ENCODE results near the gene SLC13A3. TPM values are rescaled to one million over a fixed set of nuclear protein-coding genes. Genes with fewer than 3 reads are reported as not detected.

The SLC13A3 gene
- total RNA-seq, 1 donor from 2014 or later = 0.66 TPM

GRCh38 chr20:46592580-46593362 lies 58.5 kb downstream of the SLC13A3 start:
- FAIRE-seq (no peak), DNase-seq (ENCODE audit: low read depth) (no peak)
- Mint-ChIP-seq H3K36me3 (ENCODE audit: low read depth, unreplicated experiment) (no peaks in the 10 kb centered on the region), H3K27ac (ENCODE audit: unreplicated experiment) (no peak overlapping the region), H3K27me3 (ENCODE audit: low read depth, unreplicated experiment) (peaks cover 2% of the 10 kb centered on the region), H3K4me1 (ENCODE audit: low read depth, unreplicated experiment) (no peaks in the 10 kb centered on the region), H3K4me3 (ENCODE audit: unreplicated experiment) (no peak overlapping the region), H3K9me3 (ENCODE audit: unreplicated experiment) (peaks cover 2% of the 10 kb centered on the region)
- no peaks in the 10 kb centered on the region for H3K4me1 ChIP-seq (ENCODE audit: insufficient read depth, low read length)
- no peak overlapping the region for H3K4me3 ChIP-seq (ENCODE audit: insufficient read depth, low read depth, low read length)
- no peaks in the 10 kb centered on the region for H4K20me1 ChIP-seq (ENCODE audit: insufficient read depth, low read length)
- no peak for TF ChIP-seq CTCF (IDR thresholded peaks at IDR 0.05; ENCODE audit: insufficient read depth, low read depth, low read length)
- no peak for TF ChIP-seq EZH2 (IDR thresholded peaks at IDR 0.05; ENCODE audit: insufficient read depth, low read length)
- H3K27ac ChIP-seq (ENCODE audit: low read depth, low read length) = no peak overlapping the region
- H3K27me3 ChIP-seq (ENCODE audit: insufficient read depth, low read length) = no peaks in the 10 kb centered on the region
- H3K9me3 ChIP-seq (ENCODE audit: insufficient read depth, low read depth, low read length) = no peaks in the 10 kb centered on the region
- no peaks in the 10 kb centered on the region for H3K36me3 ChIP-seq (ENCODE audit: insufficient read depth, low read length)
- no peaks in the 10 kb centered on the region for H3K79me2 ChIP-seq (ENCODE audit: insufficient read depth, low read length)
- H3K9ac ChIP-seq (ENCODE audit: low read length) = no peak overlapping the region
- H2AFZ ChIP-seq (ENCODE audit: low read depth, low read length) = no peak overlapping the region
- H3K4me2 ChIP-seq (ENCODE audit: low read length) = no peak overlapping the region

- DNase-seq (ENCODE audit: low read depth) (no peak), FAIRE-seq (no peak)
- no peaks in the 10 kb centered on the region for H3K9me3 ChIP-seq (ENCODE audit: insufficient read depth, low read depth, low read length)
- H3K4me2 ChIP-seq (ENCODE audit: low read length) = no peak overlapping the region
- H3K9ac ChIP-seq (ENCODE audit: low read length) = no peak overlapping the region
- peaks cover 2% of the 10 kb centered on the region for H3K9me3 Mint-ChIP-seq (ENCODE audit: unreplicated experiment)
- no peaks in the 10 kb centered on the region for H4K20me1 ChIP-seq (ENCODE audit: insufficient read depth, low read length)
- no peaks in the 10 kb centered on the region for H3K36me3 Mint-ChIP-seq (ENCODE audit: low read depth, unreplicated experiment)
- H3K27me3 ChIP-seq (ENCODE audit: insufficient read depth, low read length) = no peaks in the 10 kb centered on the region
- no peak overlapping the region for H3K27ac Mint-ChIP-seq (ENCODE audit: unreplicated experiment)
- H3K27ac ChIP-seq (ENCODE audit: low read depth, low read length) = no peak overlapping the region
- no peaks in the 10 kb centered on the region for H3K79me2 ChIP-seq (ENCODE audit: insufficient read depth, low read length)
- H2AFZ ChIP-seq (ENCODE audit: low read depth, low read length) = no peak overlapping the region
- no peak overlapping the region for H3K4me3 ChIP-seq (ENCODE audit: insufficient read depth, low read depth, low read length)
- no peak for TF ChIP-seq EZH2 (IDR thresholded peaks at IDR 0.05; ENCODE audit: insufficient read depth, low read length)
- no peak for TF ChIP-seq CTCF (IDR thresholded peaks at IDR 0.05; ENCODE audit: insufficient read depth, low read depth, low read length)
- no peaks in the 10 kb centered on the region for H3K36me3 ChIP-seq (ENCODE audit: insufficient read depth, low read length)
- no peaks in the 10 kb centered on the region for H3K4me1 ChIP-seq (ENCODE audit: insufficient read depth, low read length)
- no peaks in the 10 kb centered on the region for H3K4me1 Mint-ChIP-seq (ENCODE audit: low read depth, unreplicated experiment)
- H3K4me3 Mint-ChIP-seq (ENCODE audit: unreplicated experiment) = no peak overlapping the region
- H3K27me3 Mint-ChIP-seq (ENCODE audit: low read depth, unreplicated experiment) = peaks cover 2% of the 10 kb centered on the region
Measured at GRCh38 chr20:46590443-46590842, 60.8 kb downstream of the SLC13A3 start.

All from astrocyte (in vitro differentiated cells and primary cell).